H9 (cell line): ENCODE measurements around the gene ANKRD27. TPM values are rescaled to one million over a fixed set of nuclear protein-coding genes. Genes with fewer than 3 reads are reported as not detected.
"Not testable (repeated sequence)": the region's sequence is repeated elsewhere in the genome, so short reads cannot be mapped to it uniquely, and the experiment has no call there.

Experiments used
- DNase-seq: peaks from one replicate; pipeline ENCODE4 v3.0.0-alpha.2; 2017
- H2AFZ ChIP-seq: one replicate; pipeline ENCODE4 v1.6.1; 2013; ENCODE audit warnings: mild to moderate bottlenecking, low read length, control low read depth, moderate library complexity
- H2AK5ac ChIP-seq: 2 replicates; pipeline ENCODE4 v1.6.1; 2013; ENCODE audit warnings: low read length, control low read depth, mixed read lengths; ENCODE audit not compliant: insufficient read length
- H2BK120ac ChIP-seq: one replicate; pipeline ENCODE4 v1.6.1; 2013; ENCODE audit warnings: low read depth, mild to moderate bottlenecking, low read length, control low read depth, inconsistent platforms; ENCODE audit not compliant: poor library complexity, severe bottlenecking
- H2BK12ac ChIP-seq: 2 replicates; pipeline ENCODE4 v1.6.1; 2013; ENCODE audit warnings: low read length, control low read depth, mixed read lengths, low read depth; ENCODE audit not compliant: insufficient read length
- H2BK15ac ChIP-seq: 2 replicates; pipeline ENCODE4 v1.6.1; 2013; ENCODE audit warnings: low read depth, low read length, control low read depth
- H2BK20ac ChIP-seq: one replicate; pipeline ENCODE4 v1.6.1; 2013; ENCODE audit warnings: low read depth, mild to moderate bottlenecking, low read length, control low read depth, inconsistent platforms; ENCODE audit not compliant: poor library complexity, severe bottlenecking
- H2BK5ac ChIP-seq: 2 replicates; pipeline ENCODE4 v1.6.1; 2013; ENCODE audit warnings: low read length, control low read depth, mixed read lengths; ENCODE audit not compliant: insufficient read length
- H3K14ac ChIP-seq: 2 replicates; pipeline ENCODE4 v1.6.1; 2013; ENCODE audit warnings: low read length, control low read depth; ENCODE audit not compliant: insufficient read depth
- H3K18ac ChIP-seq: 2 replicates; pipeline ENCODE4 v1.6.1; 2013; ENCODE audit warnings: low read depth, mild to moderate bottlenecking, mixed read lengths, low read length, control low read depth; ENCODE audit not compliant: insufficient read length
- H3K23ac ChIP-seq: 2 replicates; pipeline ENCODE4 v1.6.1; 2013; ENCODE audit warnings: low read length, control low read depth, mixed read lengths, low read depth; ENCODE audit not compliant: insufficient read length
- H3K23me2 ChIP-seq: 2 replicates; pipeline ENCODE4 v1.6.1; 2013; ENCODE audit warnings: low read depth, mild to moderate bottlenecking, mixed read lengths, low read length, control low read depth; ENCODE audit not compliant: insufficient read length, poor library complexity, severe bottlenecking
- H3K27ac ChIP-seq: 2 replicates; pipeline ENCODE4 v1.5.1; 2013; ENCODE audit warnings: low read length, control low read depth, mixed read lengths, low read depth; ENCODE audit not compliant: insufficient read length
- H3K27me3 ChIP-seq: 2 replicates; pipeline ENCODE4 v1.6.1; 2013; ENCODE audit warnings: low read length, control low read depth, inconsistent platforms; ENCODE audit not compliant: insufficient read depth
- H3K4ac ChIP-seq: 2 replicates; pipeline ENCODE4 v1.6.1; 2013; ENCODE audit warnings: low read depth, mild to moderate bottlenecking, control low read depth, inconsistent platforms, low read length, moderate library complexity
- H3K4me1 ChIP-seq: 2 replicates; pipeline ENCODE4 v1.6.1; 2013; ENCODE audit warnings: low read length, control low read depth, inconsistent platforms; ENCODE audit not compliant: insufficient read depth
- H3K4me2 ChIP-seq: 2 replicates; pipeline ENCODE4 v1.6.1; 2013; ENCODE audit warnings: low read length, control low read depth, mixed read lengths; ENCODE audit not compliant: insufficient read length, insufficient read depth
- H3K56ac ChIP-seq: 2 replicates; pipeline ENCODE4 v1.6.1; 2013; ENCODE audit warnings: low read depth, mild to moderate bottlenecking, mixed read lengths, low read length, control low read depth; ENCODE audit not compliant: insufficient read length
- H3K79me1 ChIP-seq: 2 replicates; pipeline ENCODE4 v1.6.1; 2013; ENCODE audit warnings: low read depth, mild to moderate bottlenecking, moderate library complexity, low read length, control low read depth, inconsistent platforms; ENCODE audit not compliant: insufficient read depth, poor library complexity, severe bottlenecking
- H3K79me2 ChIP-seq: 2 replicates; pipeline ENCODE4 v1.6.1; 2013; ENCODE audit warnings: low read length, control low read depth, inconsistent platforms; ENCODE audit not compliant: insufficient read depth
- H3K9ac ChIP-seq: 2 replicates; pipeline ENCODE4 v1.6.1; 2013; ENCODE audit warnings: low read length, control low read depth, mixed read lengths; ENCODE audit not compliant: insufficient read length; ENCODE audit errors: extremely low read depth
- H3K9me3 ChIP-seq: one replicate; pipeline ENCODE4 v1.6.1; 2013; ENCODE audit warnings: low read depth, low read length, inconsistent platforms; ENCODE audit not compliant: control insufficient read depth
- H3T11ph ChIP-seq: one replicate; pipeline ENCODE4 v1.6.1; 2013; ENCODE audit warnings: mild to moderate bottlenecking, low read length, control low read depth, inconsistent platforms
- H4K20me1 ChIP-seq: one replicate; pipeline ENCODE4 v1.6.1; 2013; ENCODE audit not compliant: control insufficient read depth, insufficient read length, insufficient read depth
- H4K5ac ChIP-seq: 2 replicates; pipeline ENCODE4 v1.6.1; 2013; ENCODE audit warnings: low read depth, mild to moderate bottlenecking, mixed read lengths, low read length, control low read depth; ENCODE audit not compliant: insufficient read length
- H4K8ac ChIP-seq: replicated peaks from 2 replicates; pipeline ENCODE4 v1.6.1; 2013; ENCODE audit warnings: low read length, control low read depth, mixed read lengths, low read depth; ENCODE audit not compliant: insufficient read length
- H4K91ac ChIP-seq: 2 replicates; pipeline ENCODE4 v1.6.1; 2013; ENCODE audit warnings: low read depth, mild to moderate bottlenecking, moderate library complexity, mixed read lengths, low read length, control low read depth; ENCODE audit not compliant: insufficient read length
- H3K27ac Mint-ChIP-seq, 3 experiments: 2 replicates in 2 of 3; 3 replicates in 1 of 3; pipeline ENCODE4 v1.8.0; 2020 to 2021; ENCODE audit warnings: mixed read lengths in 3 of 3, mild to moderate bottlenecking in 1 of 3, moderate library complexity in 1 of 3
- H3K27me3 Mint-ChIP-seq: 2 replicates; pipeline ENCODE4 v1.8.0; 2021; ENCODE audit warnings: low read depth, mild to moderate bottlenecking, moderate library complexity, mixed read lengths
- H3K36me3 Mint-ChIP-seq, 3 experiments: 2 replicates in 2 of 3; 3 replicates in 1 of 3; pipeline ENCODE4 v1.8.0; 2020 to 2021; ENCODE audit warnings: low read depth in 3 of 3, mixed read lengths in 3 of 3; ENCODE audit not compliant: insufficient read depth in 1 of 3
- H3K4me1 Mint-ChIP-seq, 2 experiments: 2 replicates each; pipeline ENCODE4 v1.8.0; 2020; ENCODE audit warnings: mixed read lengths in 2 of 2
- H3K4me3 Mint-ChIP-seq, 2 experiments: 2 replicates in 1 of 2; 3 replicates in 1 of 2; pipeline ENCODE4 v1.8.0; 2020 to 2021; ENCODE audit warnings: mild to moderate bottlenecking in 2 of 2, mixed read lengths in 2 of 2, moderate library complexity in 1 of 2
- H3K9me3 Mint-ChIP-seq, 2 experiments: 2 replicates in 1 of 2; 3 replicates in 1 of 2; pipeline ENCODE4 v1.8.0; 2020; ENCODE audit warnings: mild to moderate bottlenecking in 2 of 2, mixed read lengths in 2 of 2, moderate library complexity in 1 of 2
- CTCF ChIP-seq: fragments of 200-600 bp; sonication (generic); conservative IDR thresholded peaks from 3 replicates; pipeline ENCODE4 v1.8.0; 2021; ENCODE audit warnings: antibody characterized with exemption, mild to moderate bottlenecking
- WGBS: extraction: QIAGEN DNeasy Blood & Tissue Kit; methylation state at CpG from one replicate; pipeline ENCODE4 v1.1.7; 2013; ENCODE audit warnings: missing lambda C conversion rate, low lambda C conversion rate, mixed read lengths; ENCODE audit not compliant: insufficient read length; ENCODE audit errors: extremely low coverage; 5-methylcytosine and 5-hydroxymethylcytosine counted together
- total RNA-seq: library from RNA; stranded (reverse); gene quantifications from 2 replicates; pipeline ENCODE4 v1.2.1, GENCODE V29; 2021

The ANKRD27 gene
- total RNA-seq, 1 experiment from 2014 or later = 40.7 TPM

- Histone ChIP-seq H3K4ac (no peak overlapping the region), H4K20me1 (no peaks in the 10 kb centered on the region), H2BK20ac (no peak overlapping the region), H3K9me3 (no peaks in the 10 kb centered on the region), H3K23me2 (no peaks in the 10 kb centered on the region), H3K56ac (no peak overlapping the region), H2AK5ac (no peak overlapping the region), H3K14ac (no peak overlapping the region), H3K9ac (no peak overlapping the region), H2BK12ac (no peak overlapping the region), H4K91ac (no peak overlapping the region), H3T11ph (no peak overlapping the region), H3K79me1 (no peaks in the 10 kb centered on the region), H2BK15ac (no peak overlapping the region), H3K79me2 (no peaks in the 10 kb centered on the region), H4K5ac (no peak overlapping the region), H2AFZ (no peak overlapping the region), H4K8ac (no peak overlapping the region), H3K23ac (no peak overlapping the region), H3K4me2 (no peak overlapping the region), H2BK5ac (no peak overlapping the region), H2BK120ac (no peak overlapping the region), H3K27ac (no peak overlapping the region), H3K4me1 (no peaks in the 10 kb centered on the region), H3K18ac (no peak overlapping the region), H3K27me3 (no peaks in the 10 kb centered on the region)
- H3K9me3 Mint-ChIP-seq = peaks cover 0 to 5% of the 10 kb centered on the region in 2 experiments; a peak in 1 of 5 replicates
- peaks cover 0 to 3% (median 3%) of the 10 kb centered on the region in 3 experiments; a peak in 3 of 7 replicates for H3K36me3 Mint-ChIP-seq
- no peak for TF ChIP-seq CTCF
- peak overlapping the region in 1 of 3 experiments; percentile 74; a peak in 2 of 7 replicates for H3K27ac Mint-ChIP-seq
- peaks cover 5 to 13% of the 10 kb centered on the region in 2 experiments for H3K4me1 Mint-ChIP-seq
- no peaks in the 10 kb centered on the region for H3K27me3 Mint-ChIP-seq
- no peak overlapping the region for H3K4me3 Mint-ChIP-seq
- no peak for DNase-seq
- WGBS = no CpG with 5 or more reads among the region's 5 CpGs
These were observed 42.5 kb upstream of the ANKRD27 start for GRCh38 chr19:32717496-32717895.

GRCh38 chr19:32716203-32716602 lies 41.2 kb upstream of the ANKRD27 start:
- not testable (repeated sequence) for H4K8ac ChIP-seq, H3K14ac ChIP-seq, H3K9me3 ChIP-seq, H3K23me2 ChIP-seq, H2BK12ac ChIP-seq, H2BK20ac ChIP-seq, H3K4me2 ChIP-seq, DNase-seq, H3K56ac ChIP-seq, H3K27me3 Mint-ChIP-seq, H3K9me3 Mint-ChIP-seq, H3K27me3 ChIP-seq, H3K23ac ChIP-seq, H3K27ac Mint-ChIP-seq, H2BK120ac ChIP-seq, H3K4me3 Mint-ChIP-seq, H3K9ac ChIP-seq, H3T11ph ChIP-seq, H3K79me1 ChIP-seq, H3K36me3 Mint-ChIP-seq, H2AK5ac ChIP-seq, H4K91ac ChIP-seq, H3K4me1 ChIP-seq, H3K4ac ChIP-seq, H3K27ac ChIP-seq, H2BK15ac ChIP-seq, H3K18ac ChIP-seq, H3K79me2 ChIP-seq, H2BK5ac ChIP-seq, H2AFZ ChIP-seq, H4K5ac ChIP-seq, H4K20me1 ChIP-seq
- WGBS = no CpG with 5 or more reads among the region's 7 CpGs
- peaks cover 5 to 13% of the 10 kb centered on the region in 2 experiments for H3K4me1 Mint-ChIP-seq
